Left colon (tissue), 2 donors: ENCODE measurements around the gene RPH3AL. TPM values are rescaled to one million over a fixed set of nuclear protein-coding genes. Genes with fewer than 3 reads are reported as not detected.

Experiments used
- ATAC-seq: fragments of 200-7000 bp; cut with Tn5 transposase; one replicate; pipeline ENCODE4 v1.9.1; 2020; ENCODE audit warnings: mild to moderate bottlenecking, moderate library complexity
- DNase-seq, 2 donors: peaks; one replicate each; pipeline ENCODE4 v3.0.0-alpha.2; 2020
- intact Hi-C, 2 donors: fragments of 100-400 bp; cut with DNase I in 1 of 2; cut with micrococcal nuclease in 1 of 2; formaldehyde crosslinking; loops; one replicate each; pipeline versions ENCODE4 v1.11.2 to v1.14.0; 2022; cut with DNase I, micrococcal nuclease
- long read RNA-seq: library from polyadenylated mRNA; unstranded; transcript quantifications from one replicate; pipeline ENCODE4 v2.0.0, GENCODE V29; 2021
- total RNA-seq, 2 donors: library from RNA; stranded (reverse); fragmentation: NEBNext Ultra II Directional; extraction: Animal tissue kit (Norgen Biotek cat#: 25700); gene quantifications; one replicate each; pipeline ENCODE4 v1.2.1, GENCODE V29; 2021
- donor health status: DM: no; HTN: no; CAD: no.
- donor health status: DM: yes; HTN: yes; CAD: no.

RPH3AL gene
- 10 to 100 TPM; 32.7 to 42.3 TPM for total RNA-seq
- long read RNA-seq, partial matches to known transcripts: 2 of 30 reads
- long read RNA-seq, other reads (novel, unspliced or antisense): 20 of 30 reads

- ATAC-seq (peak; percentile 67), DNase-seq (peak; percentile 79 to 84)
- intact Hi-C loops: no loop called here
These were observed at the start of gene RPH3AL for GRCh38 chr17:352421-353212. TSS of gene RPH3AL (minus strand) at chr17:352807. CDS start at chr17:327543, 25,264 bp downstream.

GRCh38 chr17:400257-400656 lies 47.6 kb upstream of the RPH3AL start:
- no peak for DNase-seq
- intact Hi-C loops: no loop called here

GRCh38 chr17:396788-397187 lies 44.2 kb upstream of the RPH3AL start:
- intact Hi-C loops: no loop called here
- ATAC-seq: no peak
- DNase-seq: no peak

More at GRCh38 chr17:400257-400656, 47.6 kb upstream of the RPH3AL start:
- ATAC-seq: no peak

GRCh38 chr17:395974-396373 lies 43.4 kb upstream of the RPH3AL start:
- intact Hi-C loops: no loop called here
- no peak for ATAC-seq
- DNase-seq: no peak

GRCh38 chr17:395179-395578 lies 42.6 kb upstream of the RPH3AL start:
- DNase-seq (no peak), ATAC-seq (no peak)
- intact Hi-C loops: no loop called here

- DNase-seq (no peak), ATAC-seq (no peak)
- intact Hi-C loops: no loop called here
These were observed 42.1 kb upstream of the RPH3AL start for GRCh38 chr17:394718-395095.

- peak; percentile 24 for ATAC-seq
These were observed 41.5 kb upstream of the RPH3AL start for GRCh38 chr17:393806-394717.

GRCh38 chr17:391850-392249 lies 39.2 kb upstream of the RPH3AL start:
- DNase-seq: no peak
- intact Hi-C loops: no loop called here
- ATAC-seq: peak; percentile 73

More at GRCh38 chr17:393806-394717, 41.5 kb upstream of the RPH3AL start:
- intact Hi-C loops: no loop called here
- DNase-seq: no peak

- ATAC-seq (no peak), DNase-seq (no peak)
- intact Hi-C loops: no loop called here
These were observed 37.4 kb upstream of the RPH3AL start for GRCh38 chr17:390025-390424.

- DNase-seq: no peak
- intact Hi-C loops: no loop called here
These were observed 35.5 kb upstream of the RPH3AL start for GRCh38 chr17:388087-388486.

GRCh38 chr17:386141-386876 lies 33.7 kb upstream of the RPH3AL start:
- DNase-seq (peak; percentile 62 to 84), ATAC-seq (peak; percentile 87)
- intact Hi-C loops: no loop called here

More at GRCh38 chr17:388087-388486, 35.5 kb upstream of the RPH3AL start:
- no peak for ATAC-seq

- DNase-seq: no peak
- intact Hi-C loops: no loop called here
- ATAC-seq: no peak
These were observed 33.2 kb upstream of the RPH3AL start for GRCh38 chr17:385836-386140.

- peak; percentile 65 for ATAC-seq
- intact Hi-C loops: no loop called here
- DNase-seq: peak in 1 of 2 donors; percentile 50
These were observed 32.7 kb upstream of the RPH3AL start for GRCh38 chr17:385178-385835.

- ATAC-seq (no peak), DNase-seq (no peak)
- intact Hi-C loops: no loop called here
These were observed 32.1 kb upstream of the RPH3AL start for GRCh38 chr17:384622-385177.

GRCh38 chr17:383771-384621 lies 31.4 kb upstream of the RPH3AL start:
- ATAC-seq (no peak), DNase-seq (no peak)
- intact Hi-C loops: no loop called here

- ATAC-seq (peak; percentile 30), DNase-seq (no peak)
- intact Hi-C loops: no loop called here
These were observed 30.3 kb upstream of the RPH3AL start for GRCh38 chr17:382644-383533.
